A673 (cell line): ENCODE measurements around the gene ELFN2. TPM values are rescaled to one million over a fixed set of nuclear protein-coding genes. Genes with fewer than 3 reads are reported as not detected.

Experiments used
- BruUV-seq: library from RNA; stranded (reverse); fragments of 400-500 nt; replicated peaks from 2 replicates; lab custom pipeline; 2021; lab: Mats Ljungman, UMichigan
- CTCF ChIA-PET: fragments of 300-600 bp; sonication (Branson Sonifier 250); formaldehyde crosslinking; loops from one replicate; lab custom pipeline; 2022; ENCODE audit warnings: antibody characterized with exemption; lab: Charles Lee
- POLR2A ChIA-PET: fragments of 300-600 bp; sonication (Branson Sonifier 250); formaldehyde crosslinking; loops from one replicate; lab custom pipeline; 2022; ENCODE audit warnings: antibody characterized with exemption; ENCODE audit not compliant: low non-redundant PET; lab: Charles Lee
- DNase-seq: peaks from one replicate; pipeline ENCODE4 v3.0.0-alpha.2; 2015; ENCODE audit warnings: low spot score
- H3K27ac ChIP-seq: fragments of 200-600 bp; sonication (generic); 2 replicates; pipeline ENCODE4 v1.5.1; 2016; ENCODE audit warnings: mixed run types, low read depth, mild to moderate bottlenecking, mixed read lengths, antibody characterized with exemption, low read length; ENCODE audit not compliant: poor library complexity, severe bottlenecking
- H3K27me3 ChIP-seq: fragments of 200-600 bp; sonication (generic); replicated peaks from 2 replicates; pipeline ENCODE4 v1.6.1; 2017; ENCODE audit warnings: mixed run types, low read depth, mild to moderate bottlenecking, mixed read lengths, antibody characterized with exemption, low read length; ENCODE audit not compliant: insufficient read depth, poor library complexity
- H3K36me3 ChIP-seq: fragments of 200-600 bp; sonication (generic); 2 replicates; pipeline ENCODE4 v1.6.1; 2016; ENCODE audit warnings: mixed run types, mild to moderate bottlenecking, mixed read lengths, antibody characterized with exemption, low read length; ENCODE audit not compliant: insufficient read depth, poor library complexity, severe bottlenecking
- H3K4me1 ChIP-seq: fragments of 200-600 bp; sonication (generic); 2 replicates; pipeline ENCODE4 v1.6.1; 2017; ENCODE audit warnings: mixed run types, mild to moderate bottlenecking, mixed read lengths, antibody characterized with exemption, low read length; ENCODE audit not compliant: insufficient read depth, poor library complexity, severe bottlenecking
- H3K4me3 ChIP-seq: fragments of 200-600 bp; sonication (generic); 2 replicates; pipeline ENCODE4 v1.5.1; 2016; ENCODE audit warnings: low read depth, mixed run types, mild to moderate bottlenecking, mixed read lengths, low read length; ENCODE audit not compliant: poor library complexity, severe bottlenecking
- H3K9me3 ChIP-seq: fragments of 200-600 bp; sonication (generic); 2 replicates; pipeline ENCODE4 v1.6.1; 2016; ENCODE audit warnings: mixed run types, low read depth, mild to moderate bottlenecking, mixed read lengths, antibody characterized with exemption, low read length; ENCODE audit not compliant: poor library complexity, severe bottlenecking
- CTCF ChIP-seq: fragments of 300-800, 200-600 bp; sonication (generic); conservative IDR thresholded peaks from 2 replicates; pipeline ENCODE4 v1.5.1; 2017; ENCODE audit warnings: low read depth, mild to moderate bottlenecking, antibody characterized with exemption, low read length, moderate library complexity, mixed read lengths
- EZH2 ChIP-seq: fragments of 200-600 bp; sonication (generic); IDR thresholded peaks from 2 replicates; pipeline ENCODE4 v1.6.1; 2017; ENCODE audit warnings: borderline replicate concordance, low read depth, mild to moderate bottlenecking, mixed read lengths, antibody characterized with exemption, low read length; ENCODE audit not compliant: poor library complexity, severe bottlenecking
- intact Hi-C: fragments of 100-400 bp; cut with micrococcal nuclease; formaldehyde crosslinking; loops from one replicate; pipeline ENCODE4 v1.10.0; 2022; ENCODE audit not compliant: unreplicated experiment
- total RNA-seq: library from RNA; stranded (reverse); gene quantifications from 2 replicates; pipeline ENCODE4 v1.2.3, GENCODE V29; 2021

The ELFN2 gene
- total RNA-seq, 1 experiment from 2014 or later: not detected

GRCh38 chr22:37442135-37442534 is 14.9 kb upstream of the ELFN2 start:
- intact Hi-C loops: no loop called here
- TF ChIP-seq EZH2 (no peak), CTCF (no peak)
- H3K4me1 ChIP-seq: no peaks in the 10 kb centered on the region
- BruUV-seq: no TSS peak
- ChIA-PET CTCF (no interaction called here), POLR2A (no interaction called here)
- H3K27me3 ChIP-seq: peaks cover 21% of the 10 kb centered on the region
- DNase-seq: no peak
- no peak overlapping the region for H3K27ac ChIP-seq
- H3K9me3 ChIP-seq: no peaks in the 10 kb centered on the region
- no peaks in the 10 kb centered on the region for H3K36me3 ChIP-seq
- no peak overlapping the region for H3K4me3 ChIP-seq

GRCh38 chr22:37440875-37441274 is 13.6 kb upstream of the ELFN2 start:
- intact Hi-C loops: no loop called here
- Histone ChIP-seq H3K4me1 (no peaks in the 10 kb centered on the region), H3K4me3 (no peak overlapping the region), H3K27ac (no peak overlapping the region), H3K27me3 (peaks cover 18% of the 10 kb centered on the region), H3K36me3 (no peaks in the 10 kb centered on the region), H3K9me3 (no peaks in the 10 kb centered on the region)
- ChIA-PET CTCF (interaction anchor here (0.6 to 0.7 kb wide), 2 partner anchors 14 to 104 kb away, joined by 6 to 10 read pairs; no protein-coding TSS in a partner anchor), POLR2A (no interaction called here)
- BruUV-seq: no TSS peak
- TF ChIP-seq CTCF: no peak
- TF ChIP-seq EZH2: no peak
- DNase-seq: no peak

GRCh38 chr22:37439347-37439746 is 12.1 kb upstream of the ELFN2 start:
- POLR2A ChIA-PET: no interaction called here
- no peak for DNase-seq
- Histone ChIP-seq H3K36me3 (no peaks in the 10 kb centered on the region), H3K27me3 (peaks cover 17% of the 10 kb centered on the region), H3K27ac (no peak overlapping the region), H3K4me3 (no peak overlapping the region), H3K4me1 (no peaks in the 10 kb centered on the region), H3K9me3 (no peaks in the 10 kb centered on the region)
- no TSS peak for BruUV-seq
- CTCF ChIA-PET: no interaction called here
- intact Hi-C loops: no loop called here
- TF ChIP-seq EZH2 (no peak), CTCF (no peak)
